Lower leg skin (tissue), 4 donors: Measurements from ENCODE around the gene SDK1. TPM values are rescaled to one million over a fixed set of nuclear protein-coding genes. Genes with fewer than 3 reads are reported as not detected.

Source experiments
- DNase-seq, 2 donors: peaks; one replicate each; pipeline ENCODE4 v3.0.0-alpha.2; 2019; ENCODE audit warnings: low spot score in 2 of 2
- H3K4me3 ChIP-seq: fragments of 200-600 bp; sonication (generic); 2 replicates; pipeline ENCODE4 v1.5.1; 2017; ENCODE audit warnings: mild to moderate bottlenecking, low read depth; ENCODE audit not compliant: poor library complexity, severe bottlenecking
- CTCF ChIP-seq, 3 donors: fragments of 450-650 bp; IDR thresholded peaks; one replicate each; pipeline ENCODE4 v1.5.1; 2016; ENCODE audit warnings: antibody characterized with exemption in 3 of 3, mild to moderate bottlenecking in 3 of 3, moderate library complexity in 2 of 3
- POLR2A ChIP-seq, 2 donors: fragments of 450-650 bp; IDR thresholded peaks; one replicate each; pipeline ENCODE4 v1.6.1; 2016 to 2017; ENCODE audit warnings: antibody characterized with exemption in 2 of 2, mild to moderate bottlenecking in 1 of 2, moderate library complexity in 1 of 2
- WGBS, 2 donors: methylation state at CpG; one replicate each; pipeline ENCODE4 v1.1.5; 2018; 5-methylcytosine and 5-hydroxymethylcytosine counted together
- intact Hi-C: fragments of 100-400 bp; cut with DNase I; formaldehyde crosslinking; loops from one replicate; pipeline ENCODE4 v1.15.0; 2023; ENCODE audit warnings: low total_unique reads
- total RNA-seq, 4 donors: library from RNA; depleted of rRNA; stranded (reverse); fragments of >200 nt; gene quantifications; one replicate each; pipeline ENCODE4 v1.1.0, GENCODE V29; 2016

Gene SDK1
- total RNA-seq, 4 donors from 2014 or later = 1.9 to 7.2 (median 5.1) TPM

GRCh38 chr7:3380034-3380433 is 79.0 kb downstream of the SDK1 start:
- no peak overlapping the region for H3K4me3 ChIP-seq
- no peak for DNase-seq
- intact Hi-C loops = no loop called here
- WGBS, 2 donors = 77 to 80% methylated on average over 4 of the region's 4 CpGs
- TF ChIP-seq CTCF (IDR thresholded peaks at IDR 0.05) = no peak
- TF ChIP-seq POLR2A (IDR thresholded peaks at IDR 0.05) = no peak

- WGBS, 2 donors = 76 to 79% methylated on average over 12 of the region's 12 CpGs
- no peak overlapping the region for H3K4me3 ChIP-seq
- no peak for TF ChIP-seq CTCF (IDR thresholded peaks at IDR 0.05)
- TF ChIP-seq POLR2A (IDR thresholded peaks at IDR 0.05) = no peak
- intact Hi-C loops = no loop called here
- DNase-seq = no peak
Measured at GRCh38 chr7:3380886-3381685, 80.0 kb downstream of the SDK1 start.

GRCh38 chr7:3386423-3387190 is 85.6 kb downstream of the SDK1 start:
- H3K4me3 ChIP-seq = no peak overlapping the region
- no peak for TF ChIP-seq CTCF (IDR thresholded peaks at IDR 0.05)
- TF ChIP-seq POLR2A (IDR thresholded peaks at IDR 0.05) = no peak
- WGBS, 2 donors = 54 to 58% methylated on average over 5 of the region's 5 CpGs
- DNase-seq = no peak
- intact Hi-C loops = no loop called here

- DNase-seq = no peak
- WGBS, 2 donors = 89 to 93% methylated on average over 3 of the region's 3 CpGs
- TF ChIP-seq CTCF (IDR thresholded peaks at IDR 0.05) = no peak
- no peak for TF ChIP-seq POLR2A (IDR thresholded peaks at IDR 0.05)
- no peak overlapping the region for H3K4me3 ChIP-seq
- intact Hi-C loops = no loop called here
Measured at GRCh38 chr7:3393862-3394261, 92.8 kb downstream of the SDK1 start.

GRCh38 chr7:3397324-3397723 is 96.3 kb downstream of the SDK1 start:
- no peak for DNase-seq
- intact Hi-C loops = no loop called here
- TF ChIP-seq POLR2A (IDR thresholded peaks at IDR 0.05) (no peak), CTCF (IDR thresholded peaks at IDR 0.05) (no peak)
- 90 to 93% methylated on average over 3 of the region's 3 CpGs for WGBS, 2 donors
- H3K4me3 ChIP-seq = no peak overlapping the region
